ENCODE measurements around the gene CHPF2.
A peak's percentile ranks its signal among the peaks of the same experiment; 100 is the strongest.

The CHPF2 gene

DNA sequence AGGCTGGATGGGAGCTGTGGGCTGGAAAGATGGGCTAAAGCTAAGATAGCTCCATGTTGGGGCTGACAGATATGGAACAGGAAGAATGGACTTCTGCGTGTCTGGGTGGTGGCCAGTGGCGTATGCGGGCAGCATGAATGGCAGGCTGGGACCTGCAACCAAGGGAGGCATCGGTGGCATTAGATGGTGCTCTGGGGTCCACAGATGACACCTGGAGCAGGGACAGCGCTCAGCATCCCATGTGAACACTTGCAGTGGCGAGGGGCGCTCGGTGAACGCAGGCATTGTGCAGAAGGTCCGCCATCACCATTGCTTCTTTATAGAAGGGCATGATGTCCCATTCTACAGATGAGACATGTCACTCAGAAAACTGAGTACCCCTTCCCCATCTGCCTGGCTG is 37.2 kb downstream of the CHPF2 start:
- DNase-seq = no peak

DNA sequence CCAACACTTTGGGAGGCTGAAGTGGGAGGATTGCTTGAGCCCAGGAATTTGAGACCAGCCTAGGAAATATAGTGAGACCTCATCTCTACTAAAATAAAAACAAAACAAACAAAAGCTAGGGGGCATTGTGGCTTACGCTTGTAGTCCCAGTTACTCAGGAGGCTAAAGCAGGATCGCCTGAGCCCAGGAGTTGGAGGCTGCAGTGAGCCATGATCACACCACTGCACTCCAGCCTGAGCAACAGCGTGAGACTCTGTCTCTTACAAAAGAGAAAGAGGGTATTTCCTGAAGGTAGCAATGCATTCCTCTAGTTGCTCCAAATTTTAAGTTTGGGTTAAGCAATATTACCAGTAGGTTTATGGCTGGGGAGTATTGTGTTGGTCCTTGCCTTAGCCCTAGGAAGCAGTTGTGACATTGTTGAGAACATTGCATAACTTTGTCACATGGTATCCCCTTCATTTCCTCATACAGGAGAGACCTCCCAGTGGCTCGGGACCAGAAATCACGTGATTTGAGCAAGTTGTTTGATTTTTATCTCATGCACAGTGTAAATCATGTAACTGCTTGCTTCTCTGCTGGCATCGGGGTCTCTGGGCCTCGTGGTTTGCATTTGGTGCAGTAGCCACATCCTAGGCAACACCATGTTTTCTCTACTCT is 39.5 kb downstream of the CHPF2 start:
- DNase-seq = no peak

DNA sequence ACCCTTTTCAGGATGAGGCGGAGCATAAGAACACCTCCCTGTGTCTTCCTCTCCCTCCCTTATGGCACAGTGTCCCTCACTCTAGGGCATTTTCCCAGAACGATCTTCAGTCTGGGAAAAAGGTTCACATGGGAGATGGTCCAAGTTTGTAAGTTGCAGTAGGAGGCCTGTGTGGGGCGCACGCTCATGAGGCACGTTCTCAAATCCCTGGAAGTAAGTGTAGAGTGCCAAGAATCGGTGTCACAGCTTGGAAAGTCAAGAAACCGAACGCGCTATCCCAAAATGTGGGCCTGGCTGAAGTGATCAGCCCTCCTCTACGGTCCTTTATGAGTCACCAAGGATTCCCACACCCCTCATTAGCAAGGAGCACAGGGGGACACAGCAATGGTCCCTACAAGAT is 40.1 kb downstream of the CHPF2 start:
- no peak for DNase-seq

DNA sequence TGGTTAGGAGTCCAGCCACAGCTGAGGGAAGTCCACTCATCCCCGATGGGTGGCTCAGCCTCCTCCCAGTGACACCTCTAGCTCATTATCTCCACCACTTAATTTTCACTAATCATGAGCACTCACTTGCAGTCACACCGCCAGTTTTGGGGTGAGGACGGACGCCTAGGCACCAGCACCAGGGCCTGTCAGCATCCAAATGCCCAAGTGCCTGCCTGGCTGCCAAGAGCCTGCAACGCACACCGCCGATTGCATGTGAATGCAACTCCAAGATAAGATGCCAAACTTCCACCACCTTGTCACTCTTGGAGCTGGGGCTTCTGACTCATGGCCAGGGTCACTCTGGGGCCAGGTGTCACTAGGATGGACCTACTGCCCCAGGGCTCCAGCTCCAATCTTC is 40.6 kb downstream of the CHPF2 start:
- DNase-seq = no peak

DNA sequence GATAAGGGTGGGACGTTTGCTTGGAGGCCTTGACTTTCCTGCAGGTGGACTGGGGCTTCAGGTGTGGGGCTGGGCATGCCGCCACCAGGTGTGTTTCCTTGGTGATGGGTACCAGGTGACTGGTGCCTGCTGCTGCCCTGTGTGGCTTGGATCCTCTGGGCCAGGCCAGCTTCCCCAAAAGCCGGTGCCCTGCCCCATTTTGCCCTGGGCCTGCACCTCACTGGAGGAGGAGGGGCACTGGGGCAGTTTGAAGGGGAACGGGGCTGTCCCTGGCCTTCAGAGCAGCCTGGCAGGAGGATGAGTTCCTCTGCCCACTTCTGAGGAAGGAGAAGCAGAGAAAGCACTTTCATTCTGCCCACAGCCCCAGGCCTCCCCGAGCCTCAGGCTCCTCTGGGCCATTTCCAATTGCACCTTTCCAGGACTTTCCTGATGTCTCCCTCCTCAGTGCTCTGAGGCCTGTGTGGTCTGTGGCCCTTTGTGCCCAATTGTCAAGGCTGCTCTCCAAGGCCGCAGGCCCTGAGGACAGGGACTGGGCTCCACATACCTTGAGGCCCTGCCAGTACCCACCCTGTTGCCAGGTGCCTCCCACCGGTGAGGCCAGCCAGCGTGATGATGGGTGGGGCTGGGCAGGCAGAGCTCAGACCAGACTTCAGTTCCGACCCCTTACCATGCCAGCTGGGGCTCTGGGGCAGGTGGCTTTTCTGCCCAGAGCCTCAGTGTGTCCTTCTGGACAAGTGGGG is 41.5 kb downstream of the CHPF2 start:
- no peak for DNase-seq

DNA sequence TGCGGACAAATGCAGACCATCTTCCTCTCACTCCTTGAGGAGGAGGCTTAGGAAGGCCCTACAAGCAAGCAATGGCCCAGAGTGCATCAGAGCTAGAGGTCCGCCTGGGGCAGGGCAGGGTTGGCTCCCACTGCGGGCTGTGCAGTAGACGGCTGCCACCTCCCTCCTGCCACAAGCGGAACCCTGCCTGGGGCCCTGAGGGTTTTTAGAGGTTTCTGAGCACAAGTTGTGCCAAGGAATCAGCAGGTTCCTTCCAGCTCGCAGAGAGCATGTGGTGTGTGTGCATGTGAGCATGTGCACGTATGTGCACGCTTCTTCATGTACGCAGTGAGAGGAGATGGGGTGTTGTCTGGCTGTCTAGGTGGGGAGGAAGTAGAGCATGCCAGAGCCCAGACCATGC is 42.1 kb downstream of the CHPF2 start:
- no peak for DNase-seq

DNA sequence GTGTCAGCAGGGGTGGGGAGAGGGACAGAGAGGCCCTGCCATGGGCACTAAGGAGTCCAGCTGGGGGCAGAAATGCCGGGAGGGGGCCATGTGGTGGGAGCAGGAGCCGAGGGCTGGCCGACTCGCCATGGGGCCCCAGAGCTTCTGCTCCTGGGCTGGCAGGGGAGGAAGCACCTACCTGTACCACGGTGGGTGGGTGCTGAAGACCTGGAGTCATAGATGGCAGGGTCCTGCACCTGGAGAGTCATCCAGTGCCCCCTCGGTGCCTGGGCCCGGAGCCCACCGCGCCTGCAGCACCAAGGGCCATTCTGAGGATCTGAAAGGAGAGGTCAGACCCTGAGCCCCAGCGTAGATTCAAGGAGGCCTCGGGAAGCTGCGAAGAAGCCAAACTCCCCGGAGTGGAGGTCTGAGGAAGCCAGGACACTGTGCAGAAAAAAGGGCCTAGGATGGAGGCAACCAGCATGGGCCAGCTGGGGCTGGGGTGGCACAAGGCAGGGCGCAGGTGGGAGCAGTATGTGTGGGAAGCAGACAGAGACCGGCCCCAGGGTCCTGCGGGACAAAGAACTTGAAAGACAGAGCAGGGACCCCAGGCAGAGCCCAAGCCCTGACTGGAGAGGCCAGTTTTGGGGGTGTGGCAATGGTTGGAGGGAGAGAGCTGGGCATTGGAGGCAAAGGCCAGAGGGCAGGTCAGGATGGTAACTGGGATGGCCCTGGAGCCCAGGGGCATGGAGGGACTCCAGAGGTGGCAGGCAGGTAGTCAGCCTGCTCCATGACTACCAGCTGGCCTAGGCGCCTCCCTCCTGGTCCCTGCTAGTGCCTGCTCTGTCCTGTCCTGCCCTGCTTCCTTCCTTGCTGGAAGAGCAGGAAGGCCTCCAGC is 42.9 kb downstream of the CHPF2 start:
- DNase-seq = no peak

DNA sequence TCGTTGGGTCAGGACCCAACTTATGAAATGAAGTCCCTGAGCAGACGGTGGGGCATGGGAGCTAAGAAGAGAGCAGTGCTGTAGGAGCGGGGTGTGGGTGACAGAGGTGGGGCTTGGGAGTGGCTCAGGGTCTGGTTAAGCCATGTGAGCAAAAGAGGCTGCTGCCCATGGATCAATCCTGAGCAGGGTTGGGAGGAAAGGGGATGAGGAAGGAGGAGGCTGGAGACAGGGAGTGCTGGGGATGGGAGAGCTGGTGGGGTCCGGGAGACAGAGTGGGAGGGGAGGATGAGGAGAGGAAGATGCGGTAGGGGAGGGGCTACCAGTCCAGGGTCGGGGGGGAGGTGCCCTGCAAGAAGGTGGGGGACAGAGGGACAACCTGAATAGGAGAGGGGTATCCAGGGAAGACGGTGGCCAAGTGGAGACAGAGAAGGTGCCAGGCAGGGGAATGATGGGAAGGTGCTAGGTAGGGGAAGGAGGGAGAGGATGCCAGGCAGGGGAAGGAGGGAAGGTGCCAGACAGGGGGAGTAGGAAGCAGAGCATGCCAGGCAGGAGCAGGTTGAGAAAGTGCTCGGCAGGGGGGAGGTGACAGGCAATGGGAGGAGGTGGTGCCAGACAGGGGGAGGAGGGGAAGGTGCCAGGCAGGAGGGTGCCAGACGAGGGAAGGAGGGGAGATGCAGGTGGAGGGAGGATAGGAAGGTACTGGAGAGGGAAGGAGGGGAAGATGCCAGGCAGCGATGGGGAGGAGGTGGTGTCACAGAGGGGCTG is 43.7 kb downstream of the CHPF2 start:
- DNase-seq = no peak

DNA sequence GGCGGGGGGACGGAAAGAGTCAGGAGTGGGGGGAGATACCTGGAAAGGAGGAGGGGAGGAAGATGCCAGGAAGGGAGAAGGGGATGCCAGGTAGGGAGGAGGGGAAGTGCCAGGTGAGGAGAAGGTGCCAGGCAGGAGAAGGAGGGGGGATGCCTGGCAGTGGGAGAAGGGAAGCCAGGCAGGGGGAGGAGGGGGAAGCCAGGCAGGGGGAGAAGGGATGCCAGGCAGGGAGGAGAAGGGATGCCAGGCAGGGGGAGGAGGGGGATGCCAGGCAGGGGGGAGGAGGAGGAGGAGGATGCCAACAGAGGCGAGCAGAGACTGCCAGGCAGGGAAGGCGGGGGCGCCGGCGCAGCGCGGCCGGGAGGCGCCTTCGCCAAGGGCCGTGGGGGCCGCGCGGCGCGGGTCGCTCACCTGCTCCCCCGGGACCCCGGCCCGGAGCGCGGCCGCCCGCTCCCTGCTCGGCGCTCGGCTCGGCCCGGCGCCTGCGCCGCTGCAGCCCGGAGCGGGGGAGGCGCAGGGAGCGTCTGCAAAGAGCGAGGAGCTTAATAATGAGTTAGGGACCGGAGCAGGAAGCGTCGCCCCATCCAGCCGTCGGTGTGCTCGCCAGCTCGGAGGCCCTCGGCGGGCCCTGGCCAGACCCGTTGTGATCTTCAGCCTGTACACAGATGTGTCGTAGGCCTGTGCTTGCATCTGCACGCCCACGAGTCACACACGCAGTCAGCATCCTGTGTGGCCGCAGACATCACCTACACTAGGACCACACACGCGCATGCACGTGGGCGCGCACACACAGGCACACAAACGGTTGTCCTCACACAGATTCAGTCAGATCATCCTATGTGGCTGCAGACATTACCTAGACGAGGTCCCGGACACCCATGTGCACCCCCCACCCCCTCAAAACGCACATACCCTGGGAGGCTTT is 44.6 kb downstream of the CHPF2 start:
- peak; percentile 19 for DNase-seq

DNA sequence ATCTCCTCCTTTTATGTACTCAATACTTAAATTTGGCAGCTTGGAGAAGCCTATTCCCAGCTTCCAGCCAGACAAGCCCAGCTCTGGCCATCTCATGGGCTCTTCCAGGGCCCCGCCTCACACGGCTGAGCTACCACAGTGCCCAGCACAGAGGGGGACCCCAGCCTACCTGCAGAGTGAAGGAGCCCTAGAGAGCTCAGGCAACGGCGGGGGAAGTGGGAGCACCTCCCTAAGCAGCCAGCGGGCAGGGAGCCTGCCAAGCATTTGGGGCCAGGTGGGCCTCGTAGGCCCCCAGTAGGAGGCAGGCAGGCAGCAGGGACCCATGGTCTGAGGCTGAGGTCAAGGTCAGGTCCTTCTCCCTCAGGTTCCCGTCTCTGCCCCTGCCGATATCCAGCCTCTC is 45.3 kb downstream of the CHPF2 start:
- DNase-seq = no peak

DNA sequence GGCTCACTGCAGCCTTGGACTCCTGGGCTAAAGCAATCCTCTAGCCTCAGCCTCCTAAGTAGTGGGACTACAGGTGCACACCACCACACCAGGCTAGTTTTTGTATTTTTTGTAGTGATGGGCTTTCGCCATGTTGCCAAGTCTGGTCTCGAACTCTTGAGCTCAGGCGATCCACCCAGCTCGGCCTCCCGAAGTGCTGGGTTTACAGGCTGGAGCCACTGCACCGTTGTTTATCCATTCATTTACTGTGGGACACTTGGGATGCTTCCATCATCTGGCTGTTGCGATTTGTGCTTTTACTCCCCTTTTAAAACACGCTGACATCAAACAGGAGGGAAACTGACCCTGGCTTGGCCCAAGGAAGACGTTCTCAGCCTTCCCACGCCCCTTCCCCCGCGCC is 46.7 kb downstream of the CHPF2 start:
- DNase-seq = no peak

DNA sequence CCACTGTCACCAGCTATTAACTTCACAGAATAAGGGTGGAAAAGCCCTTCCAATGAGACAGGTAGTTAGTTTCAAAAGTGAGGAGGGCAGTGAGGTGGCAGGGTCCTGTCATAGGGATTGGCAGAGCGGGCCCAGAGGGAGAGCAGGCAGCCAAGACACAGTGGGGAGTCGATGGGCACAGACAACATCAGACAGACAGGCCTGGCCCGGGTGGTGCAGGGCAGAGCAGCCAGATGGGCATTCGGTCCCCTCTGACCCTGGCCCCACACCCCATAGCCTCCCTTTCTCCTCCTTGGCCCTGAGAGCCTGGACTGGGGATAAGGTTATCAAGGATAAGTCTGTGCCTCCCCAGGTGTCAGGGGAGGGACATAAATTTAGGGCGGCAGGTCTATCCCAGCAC is 47.6 kb downstream of the CHPF2 start:
- DNase-seq = no peak

DNA sequence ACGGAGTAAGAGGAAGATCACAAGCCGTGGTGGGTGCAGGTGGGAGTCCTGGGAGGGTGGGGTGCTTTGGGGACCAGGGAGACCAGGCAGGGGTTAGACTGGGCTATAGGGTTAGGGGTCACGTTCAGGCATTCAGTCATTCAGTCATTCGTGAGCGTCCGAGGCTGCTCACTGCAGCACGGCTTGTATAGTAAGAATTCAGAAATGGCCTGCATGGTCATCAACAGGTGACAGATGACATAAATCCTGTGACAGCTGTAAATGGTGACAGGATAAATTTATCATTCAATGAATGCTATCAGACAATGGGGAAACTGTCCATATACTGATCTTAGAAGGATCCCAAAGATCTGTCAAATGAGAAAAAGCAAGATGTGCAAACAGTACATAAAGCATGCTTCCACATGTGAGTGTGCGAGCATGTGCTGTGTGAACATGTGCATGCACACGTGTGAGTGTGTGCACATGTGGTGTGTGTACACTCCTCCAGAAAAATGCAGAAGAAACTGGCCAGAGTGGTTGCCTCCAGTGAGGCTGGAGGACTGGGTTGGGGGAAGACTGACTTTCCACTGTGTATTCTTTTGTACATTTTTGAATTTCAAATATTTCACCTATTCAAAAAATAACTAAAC is 48.2 kb downstream of the CHPF2 start:
- DNase-seq = no peak

DNA sequence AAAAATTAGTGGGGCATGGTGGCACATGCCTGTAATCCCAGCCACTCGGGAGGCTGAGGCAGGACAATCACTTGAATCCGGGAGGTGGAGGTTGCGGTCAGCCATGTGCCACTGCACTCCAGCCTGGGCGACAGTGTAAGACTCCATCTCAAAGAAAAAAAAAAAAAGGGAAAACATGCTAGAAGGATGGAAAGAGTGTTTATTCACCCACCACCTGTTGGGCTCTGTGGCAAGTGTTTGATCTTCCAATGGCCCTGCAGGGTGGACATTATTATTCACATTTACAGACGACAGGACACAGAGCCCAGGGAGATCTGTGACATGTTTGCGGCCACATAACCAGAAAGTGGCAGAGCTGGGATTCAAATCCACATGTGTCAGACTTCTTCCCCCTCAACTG is 49.4 kb downstream of the CHPF2 start:
- DNase-seq = no peak

DNA sequence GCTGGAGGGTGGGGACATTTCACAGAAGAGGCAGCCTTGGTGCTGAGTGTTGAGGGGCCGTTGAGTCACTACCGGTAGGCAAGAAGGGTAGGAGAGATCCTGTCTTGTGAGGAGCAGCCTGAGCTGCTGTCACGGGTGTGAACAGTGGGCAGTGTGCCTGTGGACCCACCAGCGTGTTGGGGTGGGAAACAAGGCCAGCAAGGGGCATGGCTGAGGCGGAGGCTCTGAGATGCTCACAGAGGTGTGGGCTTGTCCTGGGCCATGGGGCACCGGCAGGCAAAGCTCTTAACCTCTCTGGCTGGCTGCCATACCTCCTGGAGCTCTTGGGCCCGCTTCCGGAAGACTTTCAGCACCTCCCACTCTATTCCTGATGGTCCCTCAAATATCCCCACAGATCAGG is 49.8 kb downstream of the CHPF2 start:
- DNase-seq = no peak

DNA sequence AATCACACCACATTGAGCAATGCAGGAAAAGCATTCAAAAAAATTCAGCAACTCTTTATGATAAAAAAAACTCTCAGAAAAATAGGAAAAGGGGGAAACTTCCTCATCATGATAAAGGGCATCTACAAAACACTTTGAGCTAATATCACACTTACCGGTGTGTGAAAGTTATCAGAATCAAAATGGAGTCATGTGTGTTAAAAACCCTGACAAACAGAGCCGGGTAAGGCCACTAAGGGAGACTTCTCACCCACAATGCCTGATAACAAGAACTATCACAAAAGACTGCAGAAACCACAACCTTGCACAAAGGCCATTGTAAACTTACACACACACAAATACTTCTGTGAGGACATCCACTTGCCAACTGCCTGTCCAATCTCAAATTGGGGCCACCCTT is 51.0 kb downstream of the CHPF2 start:
- no peak for DNase-seq

DNA sequence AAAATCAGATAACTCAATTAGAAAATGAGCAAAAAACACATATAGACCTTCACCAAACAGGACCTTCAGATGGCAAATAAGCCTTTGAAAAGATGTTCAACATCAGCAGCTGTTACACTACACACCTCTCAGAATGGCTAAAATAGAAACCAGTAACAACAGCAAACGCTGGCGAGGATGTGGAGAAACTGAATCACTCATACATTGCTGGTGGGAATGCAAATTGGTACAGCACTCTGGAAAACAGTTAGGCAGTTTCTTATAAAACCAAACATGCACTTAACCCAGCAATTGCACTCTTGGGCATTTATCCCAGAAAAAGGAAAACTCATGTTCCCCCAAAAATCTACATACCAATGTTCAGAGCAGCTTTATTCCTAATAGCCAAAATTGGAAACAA is 53.9 kb downstream of the CHPF2 start:
- no peak for DNase-seq
